ENCODE results near the gene PRSS37. TPM values are rescaled to one million over a fixed set of nuclear protein-coding genes. Genes with fewer than 3 reads are reported as not detected.

The PRSS37 gene
- total RNA-seq, 1 experiment from 2014 or later: not detected

DNA sequence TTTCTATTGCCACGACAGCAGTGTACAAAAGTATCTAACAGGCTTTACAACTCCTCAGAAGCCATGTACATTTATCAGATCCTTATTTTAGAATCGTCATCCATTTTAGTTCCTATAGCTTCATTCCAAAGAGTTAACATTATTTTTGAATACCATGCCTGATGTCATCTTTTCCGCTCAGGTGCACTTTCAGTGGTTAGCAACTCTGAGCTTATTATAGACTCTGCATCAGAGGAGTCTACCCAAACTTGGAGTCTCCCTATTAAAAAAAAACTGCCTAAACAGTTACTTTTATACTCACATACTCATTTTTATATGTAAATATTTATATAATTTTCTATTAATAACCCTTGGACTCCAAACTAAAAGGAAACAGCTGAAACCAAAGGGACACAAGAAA, 31.6 kb upstream of the PRSS37 start:
- H3K9ac ChIP-seq (ENCODE audit: low read length): no peak overlapping the region

More for the DNA sequence above, 31.6 kb upstream of the PRSS37 start:
- RAD21 ChIA-PET (ENCODE audit: low non-redundant PET in 1 of 2, low total read pairs in 2 of 2, uncharacterized antibody in 2 of 2, unreplicated experiment in 2 of 2): no interaction called here
- BruUV-seq (replicated peaks): no TSS peak
- CTCF ChIA-PET: no interaction called here
- POLR2A ChIA-PET: no interaction called here
- ATAC-seq (no peak), DNase-seq (ENCODE audit: low read depth, low spot score) (no peak)
- TF ChIP-seq, protein P1, sequence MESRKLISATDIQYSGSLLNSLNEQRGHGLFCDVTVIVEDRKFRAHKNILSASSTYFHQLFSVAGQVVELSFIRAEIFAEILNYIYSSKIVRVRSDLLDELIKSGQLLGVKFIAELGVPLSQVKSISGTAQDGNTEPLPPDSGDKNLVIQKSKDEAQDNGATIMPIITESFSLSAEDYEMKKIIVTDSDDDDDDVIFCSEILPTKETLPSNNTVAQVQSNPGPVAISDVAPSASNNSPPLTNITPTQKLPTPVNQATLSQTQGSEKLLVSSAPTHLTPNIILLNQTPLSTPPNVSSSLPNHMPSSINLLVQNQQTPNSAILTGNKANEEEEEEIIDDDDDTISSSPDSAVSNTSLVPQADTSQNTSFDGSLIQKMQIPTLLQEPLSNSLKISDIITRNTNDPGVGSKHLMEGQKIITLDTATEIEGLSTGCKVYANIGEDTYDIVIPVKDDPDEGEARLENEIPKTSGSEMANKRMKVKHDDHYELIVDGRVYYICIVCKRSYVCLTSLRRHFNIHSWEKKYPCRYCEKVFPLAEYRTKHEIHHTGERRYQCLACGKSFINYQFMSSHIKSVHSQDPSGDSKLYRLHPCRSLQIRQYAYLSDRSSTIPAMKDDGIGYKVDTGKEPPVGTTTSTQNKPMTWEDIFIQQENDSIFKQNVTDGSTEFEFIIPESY (IDR thresholded peaks at IDR 0.05; ENCODE audit: extremely low read depth, insufficient replicate concordance, low read length): no peak
- TF ChIP-seq, protein P2, sequence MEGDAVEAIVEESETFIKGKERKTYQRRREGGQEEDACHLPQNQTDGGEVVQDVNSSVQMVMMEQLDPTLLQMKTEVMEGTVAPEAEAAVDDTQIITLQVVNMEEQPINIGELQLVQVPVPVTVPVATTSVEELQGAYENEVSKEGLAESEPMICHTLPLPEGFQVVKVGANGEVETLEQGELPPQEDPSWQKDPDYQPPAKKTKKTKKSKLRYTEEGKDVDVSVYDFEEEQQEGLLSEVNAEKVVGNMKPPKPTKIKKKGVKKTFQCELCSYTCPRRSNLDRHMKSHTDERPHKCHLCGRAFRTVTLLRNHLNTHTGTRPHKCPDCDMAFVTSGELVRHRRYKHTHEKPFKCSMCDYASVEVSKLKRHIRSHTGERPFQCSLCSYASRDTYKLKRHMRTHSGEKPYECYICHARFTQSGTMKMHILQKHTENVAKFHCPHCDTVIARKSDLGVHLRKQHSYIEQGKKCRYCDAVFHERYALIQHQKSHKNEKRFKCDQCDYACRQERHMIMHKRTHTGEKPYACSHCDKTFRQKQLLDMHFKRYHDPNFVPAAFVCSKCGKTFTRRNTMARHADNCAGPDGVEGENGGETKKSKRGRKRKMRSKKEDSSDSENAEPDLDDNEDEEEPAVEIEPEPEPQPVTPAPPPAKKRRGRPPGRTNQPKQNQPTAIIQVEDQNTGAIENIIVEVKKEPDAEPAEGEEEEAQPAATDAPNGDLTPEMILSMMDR (IDR thresholded peaks at IDR 0.05 in 2 of 3, conservative IDR thresholded peaks at IDR 0.05 in 1 of 3; ENCODE audit: borderline replicate concordance in 1 of 3, insufficient read depth in 1 of 3, low read depth in 2 of 3, low read length in 2 of 3): no peak
- TF ChIP-seq FOSL1 (IDR thresholded peaks at IDR 0.05; ENCODE audit: low read depth) (no peak), SIN3A (IDR thresholded peaks at IDR 0.05; ENCODE audit: low read depth) (no peak), EZH2 (IDR thresholded peaks at IDR 0.05) (no peak), TCF7L2 (IDR thresholded peaks at IDR 0.05; ENCODE audit: borderline replicate concordance, extremely low read depth, insufficient read depth, insufficient read length) (no peak), POLR2AphosphoS5 (IDR thresholded peaks at IDR 0.05; ENCODE audit: low read depth, low read length) (no peak), EZH2phosphoT487 (IDR thresholded peaks at IDR 0.05; ENCODE audit: borderline replicate concordance) (no peak), CEBPB (IDR thresholded peaks at IDR 0.05; ENCODE audit: low read depth) (no peak), SRF (IDR thresholded peaks at IDR 0.05; ENCODE audit: low read depth) (no peak), YY1 (IDR thresholded peaks at IDR 0.05; ENCODE audit: extremely low read depth, insufficient replicate concordance, low read depth, low read length) (no peak), ELF1 (IDR thresholded peaks at IDR 0.05; ENCODE audit: borderline replicate concordance, low read depth) (no peak), EGR1 (IDR thresholded peaks at IDR 0.05; ENCODE audit: low read depth) (no peak), ZFX (IDR thresholded peaks at IDR 0.05) (no peak), RAD21 (IDR thresholded peaks at IDR 0.05; ENCODE audit: low read depth) (no peak), JUND (IDR thresholded peaks at IDR 0.05) (no peak), SP1 (IDR thresholded peaks at IDR 0.05; ENCODE audit: low read depth) (no peak)
- TF ChIP-seq, protein P3, sequence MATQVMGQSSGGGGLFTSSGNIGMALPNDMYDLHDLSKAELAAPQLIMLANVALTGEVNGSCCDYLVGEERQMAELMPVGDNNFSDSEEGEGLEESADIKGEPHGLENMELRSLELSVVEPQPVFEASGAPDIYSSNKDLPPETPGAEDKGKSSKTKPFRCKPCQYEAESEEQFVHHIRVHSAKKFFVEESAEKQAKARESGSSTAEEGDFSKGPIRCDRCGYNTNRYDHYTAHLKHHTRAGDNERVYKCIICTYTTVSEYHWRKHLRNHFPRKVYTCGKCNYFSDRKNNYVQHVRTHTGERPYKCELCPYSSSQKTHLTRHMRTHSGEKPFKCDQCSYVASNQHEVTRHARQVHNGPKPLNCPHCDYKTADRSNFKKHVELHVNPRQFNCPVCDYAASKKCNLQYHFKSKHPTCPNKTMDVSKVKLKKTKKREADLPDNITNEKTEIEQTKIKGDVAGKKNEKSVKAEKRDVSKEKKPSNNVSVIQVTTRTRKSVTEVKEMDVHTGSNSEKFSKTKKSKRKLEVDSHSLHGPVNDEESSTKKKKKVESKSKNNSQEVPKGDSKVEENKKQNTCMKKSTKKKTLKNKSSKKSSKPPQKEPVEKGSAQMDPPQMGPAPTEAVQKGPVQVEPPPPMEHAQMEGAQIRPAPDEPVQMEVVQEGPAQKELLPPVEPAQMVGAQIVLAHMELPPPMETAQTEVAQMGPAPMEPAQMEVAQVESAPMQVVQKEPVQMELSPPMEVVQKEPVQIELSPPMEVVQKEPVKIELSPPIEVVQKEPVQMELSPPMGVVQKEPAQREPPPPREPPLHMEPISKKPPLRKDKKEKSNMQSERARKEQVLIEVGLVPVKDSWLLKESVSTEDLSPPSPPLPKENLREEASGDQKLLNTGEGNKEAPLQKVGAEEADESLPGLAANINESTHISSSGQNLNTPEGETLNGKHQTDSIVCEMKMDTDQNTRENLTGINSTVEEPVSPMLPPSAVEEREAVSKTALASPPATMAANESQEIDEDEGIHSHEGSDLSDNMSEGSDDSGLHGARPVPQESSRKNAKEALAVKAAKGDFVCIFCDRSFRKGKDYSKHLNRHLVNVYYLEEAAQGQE (IDR thresholded peaks at IDR 0.05; ENCODE audit: low read depth): no peak
- TF ChIP-seq, protein P4, sequence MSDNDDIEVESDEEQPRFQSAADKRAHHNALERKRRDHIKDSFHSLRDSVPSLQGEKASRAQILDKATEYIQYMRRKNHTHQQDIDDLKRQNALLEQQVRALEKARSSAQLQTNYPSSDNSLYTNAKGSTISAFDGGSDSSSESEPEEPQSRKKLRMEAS (IDR thresholded peaks at IDR 0.05): no peak
- H2AFZ ChIP-seq (ENCODE audit: low read depth, low read length, poor library complexity, severe bottlenecking): no peak overlapping the region
- H3K9me3 ChIP-seq (ENCODE audit: control insufficient read depth in 1 of 2, insufficient read depth in 1 of 2, low read depth in 1 of 2, low read length in 2 of 2): no peaks in the 10 kb centered on the region
- no peak overlapping the region for H3K4me3 ChIP-seq (replicated peaks in 1 of 2; ENCODE audit: low read depth in 1 of 2, low read length in 2 of 2)
- intact Hi-C loops (cut with micrococcal nuclease): no loop called here
- no peak overlapping the region for H3K27ac ChIP-seq (ENCODE audit: low read depth, low read length)
- no peaks in the 10 kb centered on the region for H3K79me2 ChIP-seq (ENCODE audit: insufficient read depth, low read length)
- H3K9me2 ChIP-seq (ENCODE audit: insufficient read depth): no peaks in the 10 kb centered on the region
- H3K4me1 ChIP-seq (ENCODE audit: control insufficient read depth in 1 of 2, insufficient read depth in 2 of 2, low read length in 2 of 2): no peaks in the 10 kb centered on the region
- no peak overlapping the region for H3K4me2 ChIP-seq (ENCODE audit: low read length)
- no peaks in the 10 kb centered on the region for H3K27me3 ChIP-seq (ENCODE audit: insufficient read depth, low read length)
- no peaks in the 10 kb centered on the region for H3K36me3 ChIP-seq (ENCODE audit: control insufficient read depth in 1 of 2, insufficient read depth in 2 of 2, low read length in 2 of 2)
- H4K20me1 ChIP-seq (ENCODE audit: insufficient read depth): no peaks in the 10 kb centered on the region

All from HCT116 (cell line).